Stimulated activated CD8-positive, alpha-beta memory T cell treated with anti-CD3 and anti-CD28 coated beads, Interleukin-12 subunit alpha, Interleukin-12 subunit beta, amount 100 ng/mL, for 4 hours (primary cell): ENCODE data around the gene MYO5B.

Source experiments
- DNase-seq: peaks from one replicate; pipeline ENCODE4 v3.0.0-alpha.2; 2020; ENCODE audit warnings: low read depth

MYO5B gene

DNA sequence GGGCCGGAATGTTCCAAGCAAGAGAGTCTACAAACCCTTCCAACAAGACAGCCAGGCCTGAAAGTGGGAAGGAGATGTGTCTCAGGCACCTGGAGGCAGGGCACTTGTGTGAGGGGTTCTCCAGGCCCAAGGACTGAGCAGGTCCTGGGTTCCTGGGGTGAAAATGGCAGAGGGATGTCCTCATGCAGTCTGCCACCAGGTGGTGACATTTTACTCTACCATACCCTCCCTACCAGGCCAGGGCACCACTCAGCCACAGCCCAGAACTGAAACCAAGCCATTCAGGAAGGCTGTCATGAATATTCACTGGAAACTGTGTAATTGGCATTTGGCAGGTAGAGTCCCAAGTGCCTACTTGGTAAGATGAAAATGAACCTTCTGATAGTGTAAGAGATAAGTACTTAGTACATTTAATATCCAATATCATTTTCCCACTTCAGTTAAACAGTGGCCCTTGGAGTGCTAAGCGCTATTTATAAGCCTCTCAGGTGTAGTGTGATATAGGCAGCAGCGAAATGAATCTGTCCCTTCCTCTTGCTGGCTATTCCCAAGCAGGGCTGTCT, 185.1 kb downstream of the MYO5B start:
- no peak for DNase-seq

GRCh38 chr18:50008306-50008705, 186.6 kb downstream of the MYO5B start:
- no peak for DNase-seq

- DNase-seq: no peak
Measured at GRCh38 chr18:50006470-50007046, 188.4 kb downstream of the MYO5B start.

DNA sequence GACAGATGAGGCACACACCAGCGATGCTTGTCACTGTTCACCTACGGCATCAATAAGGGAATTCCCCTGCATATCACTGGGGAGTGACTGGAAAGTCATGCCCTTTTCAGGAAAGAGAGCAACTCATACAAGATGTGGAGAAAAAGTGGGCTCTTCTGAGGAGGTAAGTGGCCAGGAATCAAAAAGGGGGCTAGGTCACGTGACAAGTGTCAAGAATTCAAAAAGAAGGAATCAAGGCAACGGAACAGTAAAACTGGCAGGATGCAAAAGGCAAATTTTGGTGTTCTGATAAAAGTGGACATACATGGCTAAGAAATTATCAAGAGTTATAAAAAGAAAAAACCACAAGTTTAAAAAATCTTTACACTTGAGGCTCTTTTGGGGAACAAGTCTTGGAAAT, 190.9 kb downstream of the MYO5B start:
- DNase-seq: no peak

DNA sequence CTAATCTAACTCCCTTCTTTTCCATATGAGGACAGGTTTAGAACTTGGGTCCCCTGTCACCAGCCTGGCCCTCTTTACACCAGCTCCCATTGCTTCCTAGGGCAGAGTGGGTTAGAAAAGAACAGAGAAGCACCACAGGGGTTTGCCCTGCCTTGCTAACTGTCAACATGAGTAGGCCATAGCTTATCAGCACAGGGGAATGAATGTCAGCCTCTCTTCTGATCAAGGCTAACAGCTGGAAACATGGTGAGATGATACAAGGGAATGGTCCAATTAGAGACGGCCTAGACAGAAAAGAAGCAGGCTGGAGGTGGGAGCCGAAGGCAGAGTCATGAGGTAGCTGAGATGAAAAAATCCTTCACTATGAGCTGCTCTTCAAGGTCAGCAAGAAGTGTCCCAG, 192.2 kb downstream of the MYO5B start:
- no peak for DNase-seq

GRCh38 chr18:50000227-50000626, 194.7 kb downstream of the MYO5B start:
- DNase-seq: no peak

DNA sequence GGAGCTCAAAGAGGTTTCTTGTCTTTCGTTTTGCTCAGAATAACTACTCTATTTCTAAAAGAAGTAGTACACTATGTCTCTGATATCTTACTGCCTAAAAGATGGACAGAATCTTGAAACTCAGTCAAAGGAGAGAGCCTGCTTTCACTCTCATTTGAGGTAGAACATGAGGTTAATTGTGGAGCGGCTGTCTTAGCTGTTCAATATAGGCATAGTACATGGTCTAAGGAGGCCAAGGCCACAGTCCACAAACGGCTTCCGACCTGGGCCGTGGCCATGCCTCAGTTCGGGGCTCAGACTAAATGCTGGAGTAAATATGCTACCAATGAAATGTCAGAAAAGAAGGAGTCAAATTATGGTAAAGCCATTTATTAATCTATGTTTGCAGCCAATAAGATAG, 195.8 kb downstream of the MYO5B start:
- DNase-seq: no peak

DNA sequence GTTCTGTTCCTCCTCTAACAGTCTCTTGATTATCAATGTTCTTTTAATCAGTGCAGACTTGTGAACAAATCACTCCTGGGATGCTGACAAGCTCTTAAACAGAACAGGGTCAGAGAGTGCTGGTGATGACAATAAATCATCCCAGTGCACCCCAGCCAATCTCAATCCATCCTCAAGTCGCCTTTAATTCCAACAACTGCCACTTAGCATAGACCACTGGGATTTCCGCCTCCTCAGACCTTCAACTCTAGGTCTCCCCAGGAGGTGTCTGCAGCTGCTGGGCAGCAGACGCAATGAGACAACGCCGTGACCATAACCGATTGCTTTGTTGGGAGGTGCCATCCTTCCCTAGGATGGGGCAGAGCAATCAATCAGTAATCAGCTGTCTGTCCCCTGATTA, 197.4 kb downstream of the MYO5B start:
- DNase-seq: no peak

DNA sequence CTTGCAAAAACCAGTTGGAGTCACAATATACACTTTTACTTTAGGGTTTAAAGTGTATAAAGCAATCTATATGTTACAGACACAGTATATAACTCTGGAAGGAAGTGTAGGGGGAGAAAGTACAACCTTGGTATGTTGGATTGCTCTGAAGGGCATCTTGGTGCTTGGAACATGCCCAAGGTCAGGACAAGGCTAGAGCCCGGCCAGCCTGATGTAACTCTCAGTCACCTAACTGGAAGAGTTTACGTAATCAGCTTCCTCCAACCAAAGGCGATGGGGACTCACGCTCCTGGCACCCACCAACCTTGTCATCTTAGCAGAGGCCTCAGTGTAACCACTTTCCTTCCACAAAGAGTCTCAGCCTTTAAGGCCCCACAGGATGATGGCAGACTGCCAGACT, 200.5 kb downstream of the MYO5B start:
- no peak for DNase-seq

DNA sequence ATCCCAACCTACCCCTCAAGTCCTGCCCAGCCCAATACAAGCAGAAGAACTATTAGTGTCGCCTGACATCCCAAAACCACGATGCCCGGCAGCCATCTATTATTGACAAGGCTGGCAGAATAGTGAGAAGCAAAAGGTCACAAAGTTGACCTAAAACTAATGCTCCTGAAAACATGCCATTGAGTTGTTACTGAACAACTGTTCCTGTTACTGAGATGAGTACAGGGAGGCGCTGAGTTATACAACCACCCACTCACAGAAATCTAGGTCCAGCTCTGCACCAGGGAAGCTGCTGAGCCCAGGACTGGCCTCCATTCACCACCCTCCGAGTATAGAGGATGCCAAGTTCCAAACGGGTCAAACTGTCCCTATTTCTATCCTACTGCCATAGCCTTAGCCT, 201.6 kb downstream of the MYO5B start:
- DNase-seq: no peak

- DNase-seq: no peak
Measured at GRCh38 chr18:49988733-49989132, 206.2 kb downstream of the MYO5B start.

DNA sequence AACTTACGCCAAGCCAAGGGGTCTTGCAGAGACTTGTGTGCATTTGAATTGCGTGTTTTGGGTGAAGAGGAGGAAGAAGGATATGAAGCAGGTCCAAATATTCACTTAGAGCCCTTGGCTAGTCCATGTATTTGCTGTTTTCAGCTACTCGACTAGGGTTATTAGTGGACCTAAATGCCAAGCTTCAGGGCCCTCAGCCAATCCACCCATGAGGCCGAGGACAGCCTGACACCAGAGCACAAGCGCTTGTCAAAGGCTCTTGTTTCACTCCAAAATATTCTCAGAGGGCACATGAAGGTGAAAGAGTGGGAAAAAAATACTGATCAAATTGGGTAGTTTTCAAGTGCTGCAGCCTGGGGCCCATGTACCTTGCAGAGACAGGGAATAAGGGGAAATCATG, 206.8 kb downstream of the MYO5B start:
- DNase-seq: no peak

DNA sequence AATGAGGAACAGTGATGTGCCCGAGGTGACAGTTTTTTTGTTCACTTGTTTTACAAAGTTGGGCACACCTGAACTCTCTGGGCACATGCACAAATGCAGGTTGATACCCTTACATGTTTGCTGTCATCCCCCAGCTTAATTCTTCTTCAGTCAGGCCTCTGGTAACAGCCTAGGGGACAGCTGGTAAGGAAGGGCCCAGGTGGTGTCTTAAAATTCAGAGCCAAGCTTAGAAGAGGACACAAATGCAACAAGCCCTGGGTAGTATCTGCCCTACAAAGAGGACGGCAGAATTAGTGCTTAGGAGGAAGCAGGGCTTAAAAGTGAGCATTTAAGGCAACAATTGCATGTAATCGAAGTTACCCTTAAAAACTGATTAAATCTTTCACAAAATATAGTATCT, 209.7 kb downstream of the MYO5B start:
- no peak for DNase-seq

DNA sequence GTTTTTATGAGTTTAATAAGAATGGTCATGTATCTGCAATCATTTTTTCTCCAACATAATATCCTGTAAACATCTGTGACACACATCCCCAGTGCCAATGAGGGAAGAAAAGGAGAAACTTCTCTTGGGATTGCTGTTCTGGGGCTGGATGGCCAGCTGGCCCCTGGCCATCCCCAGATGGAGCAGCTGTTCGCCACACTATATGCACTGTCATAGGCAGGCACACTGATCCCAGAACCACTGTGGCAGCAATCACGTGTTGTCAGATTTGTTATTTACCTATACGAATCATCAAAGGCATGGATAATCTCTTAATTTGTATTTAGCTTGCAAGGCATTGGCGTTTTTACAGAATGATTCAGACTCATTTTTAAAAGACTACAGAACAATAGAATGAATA, 214.1 kb downstream of the MYO5B start:
- DNase-seq: no peak

GRCh38 chr18:49976795-49977560, 218.0 kb downstream of the MYO5B start:
- DNase-seq: no peak

GRCh38 chr18:49976001-49976400, 218.9 kb downstream of the MYO5B start:
- DNase-seq: no peak

DNA sequence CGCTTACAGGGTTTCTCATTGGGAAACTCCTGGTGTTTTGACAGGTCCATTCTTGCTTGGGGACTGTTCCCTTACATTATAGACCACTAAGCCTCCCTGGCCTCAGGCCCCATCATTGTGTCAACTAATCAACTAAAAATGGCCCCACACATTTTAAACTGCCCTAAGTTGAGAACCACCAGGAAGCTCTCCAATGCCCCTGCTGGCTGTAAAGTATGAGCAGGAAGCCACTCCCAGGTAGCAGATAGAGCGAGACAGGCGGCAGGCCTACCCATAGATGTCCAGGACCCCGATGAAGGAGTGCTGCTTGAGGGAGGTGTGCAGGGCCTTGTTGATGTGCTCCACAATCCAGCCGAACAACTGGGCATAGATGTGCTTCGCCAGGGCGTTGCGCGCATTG, 220.9 kb downstream of the MYO5B start:
- no peak for DNase-seq

- DNase-seq: no peak
Measured at GRCh38 chr18:49973592-49973991, 221.4 kb downstream of the MYO5B start.

DNA sequence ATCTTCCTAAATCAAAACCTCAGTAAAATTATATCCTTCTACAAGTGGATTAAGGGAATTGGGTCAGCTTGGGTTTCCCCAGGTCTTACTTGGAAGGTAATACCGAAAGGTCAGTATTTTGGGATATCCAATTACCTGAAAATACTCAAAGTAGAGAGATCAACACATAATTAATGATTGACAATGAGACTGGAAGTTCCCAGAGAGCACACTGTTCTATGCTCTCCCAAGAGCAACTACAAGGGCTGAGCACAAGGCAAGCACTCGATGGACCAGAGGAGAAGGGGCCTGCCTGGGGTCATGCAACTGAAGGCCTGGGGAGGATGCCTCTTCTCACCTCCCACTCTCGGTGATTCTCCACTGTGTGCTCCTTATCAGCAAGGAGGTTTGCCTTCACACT, 222.4 kb downstream of the MYO5B start:
- no peak for DNase-seq

- DNase-seq: no peak
Measured at GRCh38 chr18:49971462-49971861, 223.5 kb downstream of the MYO5B start.

DNA sequence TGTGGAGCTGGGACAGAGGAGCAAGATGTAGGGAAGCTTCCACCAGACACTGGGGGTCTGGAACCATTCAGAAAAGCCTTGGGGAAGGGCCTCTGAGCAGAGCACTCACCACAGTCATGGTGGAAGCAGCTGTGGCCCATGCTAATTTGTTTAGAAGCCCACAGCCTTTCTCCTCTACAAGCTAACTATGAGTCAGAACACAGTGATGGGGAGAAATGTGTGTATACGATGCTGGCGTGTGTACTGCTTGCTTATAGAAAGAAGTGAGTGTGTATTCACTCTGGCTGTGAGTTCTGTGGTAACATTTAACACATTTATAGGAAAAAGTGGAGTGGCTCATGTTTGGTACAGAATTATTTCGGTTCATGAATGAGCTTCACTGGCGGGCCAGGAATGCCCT, 224.6 kb downstream of the MYO5B start:
- DNase-seq: no peak

DNA sequence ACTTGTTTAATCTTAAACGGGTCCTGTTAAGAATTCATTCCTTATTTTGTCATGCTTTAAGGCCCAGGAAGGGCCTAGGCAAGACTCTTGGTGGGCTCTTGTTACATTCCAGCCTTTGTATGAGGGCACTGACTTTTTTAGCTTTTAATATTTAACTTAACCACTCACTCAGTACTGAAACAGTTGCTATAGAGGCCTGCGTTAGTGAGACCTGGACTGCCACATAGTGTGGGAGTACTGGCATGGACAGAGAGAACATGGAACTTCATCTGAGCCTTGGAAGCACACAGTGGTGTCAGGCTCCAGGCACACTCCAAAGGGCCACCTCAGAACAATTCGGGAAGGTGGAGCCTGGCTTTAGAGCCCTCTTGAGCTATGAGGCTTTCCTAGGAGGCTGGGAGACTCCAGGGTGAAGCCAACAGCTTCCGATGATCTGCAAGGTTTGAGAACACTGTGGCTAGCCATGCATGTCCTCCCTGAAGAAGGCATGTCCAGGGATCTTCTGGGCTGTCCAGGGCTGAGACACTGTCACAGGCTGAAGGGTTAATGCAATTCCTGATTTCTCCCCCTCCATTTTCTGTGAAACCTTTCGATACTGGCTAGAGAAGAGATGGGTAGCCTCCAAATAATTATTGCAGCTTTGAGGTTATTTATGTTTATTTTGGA, 226.2 kb downstream of the MYO5B start:
- no peak for DNase-seq

GRCh38 chr18:49967636-49968313, 227.2 kb downstream of the MYO5B start:
- DNase-seq: no peak
